ENCODE measurements around the gene DLGAP4. TPM values are rescaled to one million over a fixed set of nuclear protein-coding genes. Genes with fewer than 3 reads are reported as not detected.

The DLGAP4 gene
- polyA plus RNA-seq, 1 donor (not counting 4 experiments of a cell fraction or from before 2014, with no cell fraction given) = 9.6 TPM

GRCh38 chr20:36317675-36318074, 11.5 kb downstream of the DLGAP4 start:
- Histone ChIP-seq H3K9me3 (ENCODE audit: control insufficient read depth, low read depth, low read length) (no peaks in the 10 kb centered on the region), H3K27me3 (ENCODE audit: control insufficient read depth, extremely low read depth, insufficient read depth, low read length) (peaks cover 6% of the 10 kb centered on the region), H3K4me3 (ENCODE audit: control insufficient read depth in 2 of 3, extremely low read depth in 1 of 3, insufficient read depth in 2 of 3, low read depth in 1 of 3, low read length in 3 of 3) (no peak overlapping the region), H3K4me2 (ENCODE audit: control insufficient read depth, extremely low read depth, insufficient read depth, low read depth, low read length) (no peak overlapping the region), H2AFZ (ENCODE audit: control insufficient read depth, low read length) (no peak overlapping the region), H3K27ac (ENCODE audit: control insufficient read depth, insufficient read depth, low read length) (no peak overlapping the region), H3K36me3 (ENCODE audit: control insufficient read depth in 2 of 2, extremely low read depth in 1 of 2, insufficient read depth in 2 of 2, low read length in 2 of 2) (no peaks in the 10 kb centered on the region), H3K9ac (ENCODE audit: control insufficient read depth, extremely low read depth, insufficient read depth, low read length) (no peak overlapping the region), H3K9me1 (ENCODE audit: control insufficient read depth, extremely low read depth, insufficient read depth, low read length) (no peaks in the 10 kb centered on the region), H3K4me1 (ENCODE audit: control insufficient read depth, extremely low read depth, insufficient read depth, low read length) (no peaks in the 10 kb centered on the region), H4K20me1 (ENCODE audit: control insufficient read depth, extremely low read depth, insufficient read depth, low read length) (no peaks in the 10 kb centered on the region), H3K79me2 (ENCODE audit: control insufficient read depth, insufficient read depth, low read length) (no peaks in the 10 kb centered on the region)
- dilution Hi-C loops (cut with MboI; ENCODE audit: extremely low pct_ligation_motif_present, low sequenced_read_pairs) = no loop called here
- TF ChIP-seq CTCF (optimal IDR thresholded peaks at IDR 0.05 in 1 of 3, IDR thresholded peaks at IDR 0.05 in 1 of 3, conservative IDR thresholded peaks at IDR 0.05 in 1 of 3; ENCODE audit: extremely low read depth in 1 of 3, insufficient read depth in 2 of 3, low read length in 3 of 3) = no peak
- TF ChIP-seq EZH2 (IDR thresholded peaks at IDR 0.05; ENCODE audit: low read length) = no peak
- FAIRE-seq = no peak
- DNase-seq (ENCODE audit: low read depth, low spot score) = no peak

DNA sequence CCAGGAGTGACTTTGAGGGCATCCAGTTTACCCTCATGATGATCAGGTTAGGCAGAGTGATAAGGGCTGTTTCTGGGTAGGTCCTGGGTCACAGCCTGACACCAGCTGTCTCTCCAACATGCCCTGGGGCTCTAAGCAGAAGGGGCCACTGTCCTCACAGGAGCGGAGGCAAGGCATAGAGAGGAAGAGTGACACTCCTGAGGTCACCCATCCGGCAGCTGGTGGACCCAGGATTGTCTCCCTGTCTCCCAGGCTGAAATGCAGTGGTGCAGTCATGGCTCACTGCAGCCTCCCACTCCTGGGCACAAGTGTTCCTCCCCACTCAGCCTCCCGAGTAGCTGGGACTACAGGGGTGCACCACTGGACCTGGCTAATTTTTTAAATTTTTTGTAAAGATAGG, 12.0 kb downstream of the DLGAP4 start:
- H3K9me3 ChIP-seq (ENCODE audit: control insufficient read depth, low read depth, low read length) = no peaks in the 10 kb centered on the region
- no peak overlapping the region for H3K9ac ChIP-seq (ENCODE audit: control insufficient read depth, extremely low read depth, insufficient read depth, low read length)
- no peak overlapping the region for H3K27ac ChIP-seq (ENCODE audit: control insufficient read depth, insufficient read depth, low read length)
- H3K4me1 ChIP-seq (ENCODE audit: control insufficient read depth, extremely low read depth, insufficient read depth, low read length) = no peaks in the 10 kb centered on the region
- H2AFZ ChIP-seq (ENCODE audit: control insufficient read depth, low read length) = no peak overlapping the region
- H3K36me3 ChIP-seq (ENCODE audit: control insufficient read depth in 2 of 2, extremely low read depth in 1 of 2, insufficient read depth in 2 of 2, low read length in 2 of 2) = no peaks in the 10 kb centered on the region
- H3K27me3 ChIP-seq (ENCODE audit: control insufficient read depth, extremely low read depth, insufficient read depth, low read length) = peaks cover under 1% of the 10 kb centered on the region
- DNase-seq (ENCODE audit: low read depth, low spot score) = no peak
- no peaks in the 10 kb centered on the region for H4K20me1 ChIP-seq (ENCODE audit: control insufficient read depth, extremely low read depth, insufficient read depth, low read length)
- H3K9me1 ChIP-seq (ENCODE audit: control insufficient read depth, extremely low read depth, insufficient read depth, low read length) = no peaks in the 10 kb centered on the region
- no peaks in the 10 kb centered on the region for H3K79me2 ChIP-seq (ENCODE audit: control insufficient read depth, insufficient read depth, low read length)
- H3K4me2 ChIP-seq (ENCODE audit: control insufficient read depth, extremely low read depth, insufficient read depth, low read depth, low read length) = no peak overlapping the region
- no peak for FAIRE-seq
- H3K4me3 ChIP-seq (ENCODE audit: control insufficient read depth in 2 of 3, extremely low read depth in 1 of 3, insufficient read depth in 2 of 3, low read depth in 1 of 3, low read length in 3 of 3) = no peak overlapping the region
- dilution Hi-C loops (cut with MboI; ENCODE audit: extremely low pct_ligation_motif_present, low sequenced_read_pairs) = no loop called here
- TF ChIP-seq CTCF (optimal IDR thresholded peaks at IDR 0.05 in 1 of 3, IDR thresholded peaks at IDR 0.05 in 1 of 3, conservative IDR thresholded peaks at IDR 0.05 in 1 of 3; ENCODE audit: extremely low read depth in 1 of 3, insufficient read depth in 2 of 3, low read length in 3 of 3) = no peak
- no peak for TF ChIP-seq EZH2 (IDR thresholded peaks at IDR 0.05; ENCODE audit: low read length)
